PFSK-1 (cell line): ENCODE results near the gene FBN1.

Experiments used
- REST ChIP-seq, 2 experiments: IDR thresholded peaks; 2 replicates each; pipeline versions ENCODE4 v1.6.1 to v1.8.0; 2011 to 2012; ENCODE audit warnings: low read depth in 2 of 2, low read length in 2 of 2, control low read depth in 1 of 2, inconsistent platforms in 1 of 2, mild to moderate bottlenecking in 1 of 2, moderate library complexity in 1 of 2; ENCODE audit not compliant: insufficient read depth in 1 of 2
- SIN3A ChIP-seq: IDR thresholded peaks from 2 replicates; pipeline ENCODE4 v1.6.1; 2012; ENCODE audit warnings: mild to moderate bottlenecking, low read length, moderate library complexity, borderline replicate concordance; ENCODE audit not compliant: insufficient read depth
- TAF1 ChIP-seq: IDR thresholded peaks from 2 replicates; pipeline ENCODE4 v1.6.1; 2012; ENCODE audit warnings: low read length, control low read depth, borderline replicate concordance; ENCODE audit not compliant: insufficient read depth

GRCh38 chr15:48574187-48574586, 71.3 kb downstream of the FBN1 start:
- TF ChIP-seq SIN3A (no peak), TAF1 (no peak), REST (IDR thresholded peaks at IDR 0.05; ENCODE audit: insufficient read depth in 1 of 2, low read depth in 2 of 2, low read length in 2 of 2) (no peak)
